Endodermal cell (in vitro differentiated cells): ENCODE data around the gene ATAD1. TPM values are rescaled to one million over a fixed set of nuclear protein-coding genes. Genes with fewer than 3 reads are reported as not detected.

Experiments used
- DNase-seq: peaks from one replicate; pipeline ENCODE4 v3.0.0-alpha.2; 2017
- H3K27ac ChIP-seq: 2 replicates; pipeline ENCODE4 v1.5.1; 2013; ENCODE audit warnings: mild to moderate bottlenecking, low read depth, low read length, moderate library complexity
- H3K27me3 ChIP-seq: 2 replicates; pipeline ENCODE4 v1.6.1; 2013; ENCODE audit warnings: mild to moderate bottlenecking, low read length, moderate library complexity; ENCODE audit not compliant: insufficient read depth, control insufficient read depth, poor library complexity, severe bottlenecking
- H3K36me3 ChIP-seq: 2 replicates; pipeline ENCODE4 v1.7.0; 2013; ENCODE audit warnings: mild to moderate bottlenecking, low read length, moderate library complexity; ENCODE audit not compliant: control insufficient read depth, insufficient read depth
- H3K4me1 ChIP-seq: one replicate; pipeline ENCODE4 v1.7.0; 2013; ENCODE audit warnings: low read length; ENCODE audit not compliant: control insufficient read depth, insufficient read depth
- H3K4me3 ChIP-seq: 2 replicates; pipeline ENCODE4 v1.5.1; 2013; ENCODE audit warnings: mild to moderate bottlenecking, low read length, moderate library complexity
- H3K9ac ChIP-seq: 2 replicates; pipeline ENCODE4 v1.6.1; 2013; ENCODE audit warnings: mild to moderate bottlenecking, low read length, moderate library complexity; ENCODE audit not compliant: poor library complexity, severe bottlenecking; ENCODE audit errors: extremely low read depth
- H3K9me3 ChIP-seq: 2 replicates; pipeline ENCODE4 v1.6.1; 2013; ENCODE audit warnings: mild to moderate bottlenecking, low read length, moderate library complexity; ENCODE audit not compliant: control insufficient read depth
- H3K27ac Mint-ChIP-seq: 2 replicates; pipeline ENCODE4 v1.8.0; 2020; ENCODE audit warnings: mixed read lengths
- H3K27me3 Mint-ChIP-seq: 2 replicates; pipeline ENCODE4 v1.8.0; 2021; ENCODE audit warnings: mild to moderate bottlenecking, mixed read lengths; ENCODE audit not compliant: insufficient read depth
- H3K36me3 Mint-ChIP-seq: 2 replicates; pipeline ENCODE4 v1.8.0; 2020; ENCODE audit warnings: low read depth, mixed read lengths
- H3K4me1 Mint-ChIP-seq: 2 replicates; pipeline ENCODE4 v1.8.0; 2020; ENCODE audit warnings: mixed read lengths
- H3K4me3 Mint-ChIP-seq: 2 replicates; pipeline ENCODE4 v1.8.0; 2020; ENCODE audit warnings: mild to moderate bottlenecking, moderate library complexity, mixed read lengths
- H3K9me3 Mint-ChIP-seq: 2 replicates; pipeline ENCODE4 v1.8.0; 2020; ENCODE audit warnings: mild to moderate bottlenecking, mixed read lengths
- CTCF ChIP-seq: fragments of 200-600 bp; sonication (generic); conservative IDR thresholded peaks from 2 replicates; pipeline ENCODE4 v1.5.0; 2021; ENCODE audit warnings: antibody characterized with exemption, mild to moderate bottlenecking
- WGBS, 2 experiments: methylation state at CpG; one replicate each; pipeline versions ENCODE4 v1.1.5 to v1.1.7; 2013; ENCODE audit warnings: missing lambda C conversion rate in 2 of 2, mixed read lengths in 1 of 2; ENCODE audit not compliant: insufficient coverage in 1 of 2, insufficient read length in 1 of 2; 5-methylcytosine and 5-hydroxymethylcytosine counted together
- total RNA-seq, 2 donors: library from RNA; stranded (reverse); fragmentation: NEBNext Ultra II Directional in 1 of 2; extraction: Animal tissue kit (Norgen Biotek cat#: 25700) in 1 of 2; gene quantifications; 2 replicates in 1 of 2; 3 replicates in 1 of 2; pipeline ENCODE4 v1.2.1, GENCODE V29; 2021

ATAD1 gene
- total RNA-seq, 2 donors from 2014 or later = 55.4 to 68.0 TPM

GRCh38 chr10:87723500-87723899 is 94.5 kb downstream of the ATAD1 start:
- peaks cover 6% of the 10 kb centered on the region for H3K36me3 ChIP-seq
- H3K27me3 ChIP-seq = no peaks in the 10 kb centered on the region
- H3K9me3 Mint-ChIP-seq = no peaks in the 10 kb centered on the region
- H3K9ac ChIP-seq = no peak overlapping the region
- H3K4me3 ChIP-seq = no peak overlapping the region
- no peaks in the 10 kb centered on the region for H3K4me1 ChIP-seq
- H3K27ac ChIP-seq = no peak overlapping the region
- WGBS, 2 experiments = 92 to 100% methylated on average over 4 to 6 of the region's 6 CpGs
- TF ChIP-seq CTCF = no peak
- no peaks in the 10 kb centered on the region for H3K36me3 Mint-ChIP-seq
- no peaks in the 10 kb centered on the region for H3K4me1 Mint-ChIP-seq
- no peaks in the 10 kb centered on the region for H3K27me3 Mint-ChIP-seq
- no peak overlapping the region for H3K27ac Mint-ChIP-seq
- DNase-seq = no peak
- H3K9me3 ChIP-seq = no peaks in the 10 kb centered on the region
- H3K4me3 Mint-ChIP-seq = no peak overlapping the region

GRCh38 chr10:87722716-87723115 is 95.3 kb downstream of the ATAD1 start:
- H3K9me3 ChIP-seq = no peaks in the 10 kb centered on the region
- no peaks in the 10 kb centered on the region for H3K27me3 ChIP-seq
- Mint-ChIP-seq H3K4me3 (no peak overlapping the region), H3K27ac (no peak overlapping the region), H3K9me3 (no peaks in the 10 kb centered on the region), H3K4me1 (no peaks in the 10 kb centered on the region), H3K36me3 (no peaks in the 10 kb centered on the region), H3K27me3 (no peaks in the 10 kb centered on the region)
- WGBS, 2 experiments = 91 to 96% methylated on average over 4 of the region's 4 CpGs
- peaks cover 6% of the 10 kb centered on the region for H3K36me3 ChIP-seq
- no peaks in the 10 kb centered on the region for H3K4me1 ChIP-seq
- no peak for TF ChIP-seq CTCF
- no peak overlapping the region for H3K9ac ChIP-seq
- no peak for DNase-seq
- H3K27ac ChIP-seq = no peak overlapping the region
- H3K4me3 ChIP-seq = no peak overlapping the region

GRCh38 chr10:87721781-87722180 is 96.2 kb downstream of the ATAD1 start:
- H3K4me1 ChIP-seq = no peaks in the 10 kb centered on the region
- H3K4me1 Mint-ChIP-seq = no peaks in the 10 kb centered on the region
- H3K27me3 Mint-ChIP-seq = no peaks in the 10 kb centered on the region
- no peak overlapping the region for H3K4me3 Mint-ChIP-seq
- DNase-seq = no peak
- H3K9ac ChIP-seq = no peak overlapping the region
- H3K36me3 ChIP-seq = peaks cover 3% of the 10 kb centered on the region
- no peaks in the 10 kb centered on the region for H3K9me3 Mint-ChIP-seq
- H3K27me3 ChIP-seq = no peaks in the 10 kb centered on the region
- no peak for TF ChIP-seq CTCF
- H3K27ac Mint-ChIP-seq = no peak overlapping the region
- no peak overlapping the region for H3K4me3 ChIP-seq
- 85 to 100% methylated on average over 1 to 2 of the region's 2 CpGs for WGBS, 2 experiments
- H3K36me3 Mint-ChIP-seq = no peaks in the 10 kb centered on the region
- H3K9me3 ChIP-seq = no peaks in the 10 kb centered on the region
- no peak overlapping the region for H3K27ac ChIP-seq
